Fibroblast of gingiva (primary cell): Measurements from ENCODE around the gene ZBTB16.

Source experiments
- DNase-seq: peaks from one replicate; pipeline ENCODE4 v3.0.0-alpha.2; 2011; ENCODE audit warnings: low read depth

The ZBTB16 gene

GRCh38 chr11:114131461-114131864, 72.0 kb downstream of the ZBTB16 start:
- DNase-seq = no peak

- no peak for DNase-seq
Measured at GRCh38 chr11:114132417-114132816, 72.9 kb downstream of the ZBTB16 start.

GRCh38 chr11:114132944-114133394, 73.5 kb downstream of the ZBTB16 start:
- DNase-seq = peak; percentile 60

- DNase-seq = peak; percentile 27
Measured at GRCh38 chr11:114133548-114134329, 74.2 kb downstream of the ZBTB16 start.

- peak; percentile 89 for DNase-seq
Measured at GRCh38 chr11:114134870-114135269, 75.4 kb downstream of the ZBTB16 start.

- peak; percentile 59 for DNase-seq
Measured at GRCh38 chr11:114135737-114136151, 76.2 kb downstream of the ZBTB16 start.

GRCh38 chr11:114136686-114137640, 77.5 kb downstream of the ZBTB16 start:
- DNase-seq = no peak

GRCh38 chr11:114137838-114138237, 78.3 kb downstream of the ZBTB16 start:
- no peak for DNase-seq

GRCh38 chr11:114138411-114138810, 78.9 kb downstream of the ZBTB16 start:
- no peak for DNase-seq

- no peak for DNase-seq
Measured at GRCh38 chr11:114140826-114141225, 81.3 kb downstream of the ZBTB16 start.

- no peak for DNase-seq
Measured at GRCh38 chr11:114141863-114142580, 82.5 kb downstream of the ZBTB16 start.

- DNase-seq = no peak
Measured at GRCh38 chr11:114142707-114143106, 83.2 kb downstream of the ZBTB16 start.

GRCh38 chr11:114145166-114145775, 85.8 kb downstream of the ZBTB16 start:
- DNase-seq = peak; percentile 38

GRCh38 chr11:114147375-114148012, 88.0 kb downstream of the ZBTB16 start:
- no peak for DNase-seq

GRCh38 chr11:114148013-114148382, 88.5 kb downstream of the ZBTB16 start:
- DNase-seq = no peak

- peak; percentile 48 for DNase-seq
Measured at GRCh38 chr11:114149689-114150407, 90.3 kb downstream of the ZBTB16 start.

GRCh38 chr11:114150671-114151070, 91.2 kb downstream of the ZBTB16 start:
- DNase-seq = no peak

GRCh38 chr11:114151631-114152030, 92.1 kb downstream of the ZBTB16 start:
- no peak for DNase-seq

- DNase-seq = no peak
Measured at GRCh38 chr11:114152162-114152561, 92.7 kb downstream of the ZBTB16 start.

GRCh38 chr11:114152785-114153184, 93.3 kb downstream of the ZBTB16 start:
- no peak for DNase-seq

- no peak for DNase-seq
Measured at GRCh38 chr11:114153224-114153623, 93.7 kb downstream of the ZBTB16 start.
